Prostate gland (tissue), 2 donors: ENCODE measurements around the gene HLX.

Source experiments
- CTCF ChIP-seq, 4 experiments: fragments of 200-600 bp in 2 of 4; fragments of 450-650 bp in 2 of 4; sonication (generic) in 2 of 4; IDR thresholded peaks; 1 replicate in 3 of 4; 2 replicates in 1 of 4; pipeline ENCODE4 v1.5.1; 2016 to 2019; ENCODE audit warnings: antibody characterized with exemption in 4 of 4, mild to moderate bottlenecking in 2 of 4, moderate library complexity in 2 of 4
- POLR2A ChIP-seq: fragments of 450-650 bp; IDR thresholded peaks from one replicate; pipeline ENCODE4 v1.6.1; 2016; ENCODE audit warnings: antibody characterized with exemption, mild to moderate bottlenecking
- POLR2AphosphoS5 ChIP-seq: sonication (generic); formaldehyde crosslinking; IDR thresholded peaks from one replicate; pipeline ENCODE4 v1.6.1; 2017; ENCODE audit warnings: antibody characterized with exemption

GRCh38 chr1:220873087-220873486 lies 6.2 kb upstream of the HLX start:
- no peak for TF ChIP-seq CTCF (IDR thresholded peaks at IDR 0.05)
- TF ChIP-seq POLR2A = no peak
- TF ChIP-seq POLR2AphosphoS5 = no peak
